ENCODE measurements around the gene SLC25A11. TPM values are rescaled to one million over a fixed set of nuclear protein-coding genes. Genes with fewer than 3 reads are reported as not detected.

The SLC25A11 gene
- 10 to 100 TPM; 40.5 to 90.1 (median 72.7) TPM for polyA plus RNA-seq (ENCODE audit: insufficient read length in 4 of 4)

GRCh38 chr17:4939796-4940554 lies at the start of gene SLC25A11, which contains the start of gene RNF167:
Gene SLC25A11 (minus strand): TSS chr17:4940046. CDS start chr17:4939910, 136 bp downstream.
Gene RNF167 (plus strand): TSS chr17:4940268. CDS start chr17:4940910, 642 bp downstream.
- peak; percentile 98 to 99 (median 98) for DNase-seq (ENCODE audit: low read depth in 4 of 4, low spot score in 3 of 4)

- DNase-seq (ENCODE audit: low read depth in 4 of 4, low spot score in 3 of 4) = no peak
Observed at GRCh38 chr17:4987767-4988567, 48.1 kb upstream of the SLC25A11 start.

GRCh38 chr17:4986951-4987766 lies 47.3 kb upstream of the SLC25A11 start, which contains the start of gene CAMTA2:
Gene CAMTA2 (minus strand): TSS chr17:4987675. CDS start chr17:4986222, 1,453 bp downstream.
- DNase-seq (ENCODE audit: low read depth in 4 of 4, low spot score in 3 of 4) = peak in 2 of 4 donors; percentile 52 to 62

- DNase-seq (ENCODE audit: low read depth in 4 of 4, low spot score in 3 of 4) = no peak
Observed at GRCh38 chr17:4986403-4986802, 46.6 kb upstream of the SLC25A11 start.

GRCh38 chr17:4982305-4982704 lies 42.5 kb upstream of the SLC25A11 start:
- DNase-seq (ENCODE audit: low read depth in 4 of 4, low spot score in 3 of 4) = no peak

GRCh38 chr17:4980644-4981216 lies 40.9 kb upstream of the SLC25A11 start:
- DNase-seq (ENCODE audit: low read depth in 4 of 4, low spot score in 3 of 4) = peak in 2 of 4 donors; percentile 58 to 65

GRCh38 chr17:4978726-4979125 lies 38.9 kb upstream of the SLC25A11 start:
- no peak for DNase-seq (ENCODE audit: low read depth in 4 of 4, low spot score in 3 of 4)

GRCh38 chr17:4974115-4974670 lies 34.3 kb upstream of the SLC25A11 start:
- no peak for DNase-seq (ENCODE audit: low read depth in 4 of 4, low spot score in 3 of 4)

GRCh38 chr17:4973256-4974114 lies 33.6 kb upstream of the SLC25A11 start:
- DNase-seq (ENCODE audit: low read depth in 4 of 4, low spot score in 3 of 4) = no peak

- DNase-seq (ENCODE audit: low read depth in 4 of 4, low spot score in 3 of 4) = no peak
Observed at GRCh38 chr17:4972752-4973151, 32.9 kb upstream of the SLC25A11 start.

GRCh38 chr17:4972322-4972721 lies 32.5 kb upstream of the SLC25A11 start:
- DNase-seq (ENCODE audit: low read depth in 4 of 4, low spot score in 3 of 4) = no peak

GRCh38 chr17:4971826-4972225 lies 32.0 kb upstream of the SLC25A11 start:
- no peak for DNase-seq (ENCODE audit: low read depth in 4 of 4, low spot score in 3 of 4)

- no peak for DNase-seq (ENCODE audit: low read depth in 4 of 4, low spot score in 3 of 4)
Observed at GRCh38 chr17:4970273-4970672, 30.4 kb upstream of the SLC25A11 start.

GRCh38 chr17:4969551-4970173 lies 29.8 kb upstream of the SLC25A11 start:
- no peak for DNase-seq (ENCODE audit: low read depth in 4 of 4, low spot score in 3 of 4)

- no peak for DNase-seq (ENCODE audit: low read depth in 4 of 4, low spot score in 3 of 4)
Observed at GRCh38 chr17:4969047-4969550, 29.3 kb upstream of the SLC25A11 start.

GRCh38 chr17:4968486-4969046 lies 28.7 kb upstream of the SLC25A11 start:
- no peak for DNase-seq (ENCODE audit: low read depth in 4 of 4, low spot score in 3 of 4)

GRCh38 chr17:4967539-4968485 lies 28.0 kb upstream of the SLC25A11 start, which contains the start of gene SPAG7:
Gene SPAG7 (minus strand): TSS chr17:4967817. CDS start chr17:4967804, 13 bp downstream.
- DNase-seq (ENCODE audit: low read depth in 4 of 4, low spot score in 3 of 4) = peak; percentile 96 to 99 (median 98)

Measured in left renal pelvis (tissue), 4 donors.